Dedifferentiated amniotic fluid mesenchymal stem cell (primary cell): Measurements from ENCODE around the gene PIEZO2.

ENCODE experiments used
- DNase-seq: peaks from one replicate; pipeline ENCODE4 v3.0.0-alpha.2; 2016; ENCODE audit errors: extremely low spot score

PIEZO2 gene

GRCh38 chr18:11027862-11028261, 121.5 kb downstream of the PIEZO2 start:
- no peak for DNase-seq

- no peak for DNase-seq
Measured at GRCh38 chr18:11025671-11026070, 123.7 kb downstream of the PIEZO2 start.

- DNase-seq, result no peak
Measured at GRCh38 chr18:11024928-11025669, 124.3 kb downstream of the PIEZO2 start.

GRCh38 chr18:11021477-11021876, 127.9 kb downstream of the PIEZO2 start:
- no peak for DNase-seq

GRCh38 chr18:11020877-11021414, 128.4 kb downstream of the PIEZO2 start:
- no peak for DNase-seq

GRCh38 chr18:11020161-11020853, 129.1 kb downstream of the PIEZO2 start:
- DNase-seq, result no peak

GRCh38 chr18:11019295-11020105, 129.9 kb downstream of the PIEZO2 start:
- no peak for DNase-seq

- no peak for DNase-seq
Measured at GRCh38 chr18:11009869-11010268, 139.5 kb downstream of the PIEZO2 start.

- DNase-seq, result no peak
Measured at GRCh38 chr18:11009147-11009546, 140.2 kb downstream of the PIEZO2 start.

GRCh38 chr18:11008505-11008904, 140.9 kb downstream of the PIEZO2 start:
- no peak for DNase-seq

- DNase-seq, result no peak
Measured at GRCh38 chr18:11005528-11005927, 143.8 kb downstream of the PIEZO2 start.

- no peak for DNase-seq
Measured at GRCh38 chr18:11004951-11005350, 144.4 kb downstream of the PIEZO2 start.

GRCh38 chr18:11004294-11004693, 145.1 kb downstream of the PIEZO2 start:
- no peak for DNase-seq

- DNase-seq, result no peak
Measured at GRCh38 chr18:11002796-11003195, 146.6 kb downstream of the PIEZO2 start.

GRCh38 chr18:11002277-11002676, 147.1 kb downstream of the PIEZO2 start:
- DNase-seq, result no peak

GRCh38 chr18:11000071-11000470, 149.3 kb downstream of the PIEZO2 start:
- DNase-seq, result no peak

- no peak for DNase-seq
Measured at GRCh38 chr18:10997885-10998284, 151.5 kb downstream of the PIEZO2 start.

- no peak for DNase-seq
Measured at GRCh38 chr18:10995550-10995949, 153.8 kb downstream of the PIEZO2 start.

GRCh38 chr18:10989486-10989885, 159.9 kb downstream of the PIEZO2 start:
- DNase-seq, result no peak

- no peak for DNase-seq
Measured at GRCh38 chr18:10985689-10986088, 163.7 kb downstream of the PIEZO2 start.

- no peak for DNase-seq
Measured at GRCh38 chr18:10979411-10979810, 170.0 kb downstream of the PIEZO2 start.

- DNase-seq, result no peak
Measured at GRCh38 chr18:10977042-10977441, 172.3 kb downstream of the PIEZO2 start.
